Astrocyte (in vitro differentiated cells and primary cell): ENCODE measurements around the gene ZP2. TPM values are rescaled to one million over a fixed set of nuclear protein-coding genes. Genes with fewer than 3 reads are reported as not detected.
A peak's percentile ranks its signal among the peaks of the same experiment; 100 is the strongest.

Experiments used
- DNase-seq: peaks from one replicate; pipeline ENCODE4 v3.0.0-alpha.2; 2010; ENCODE audit warnings: low read depth
- FAIRE-seq: peaks from 2 replicates; lab custom pipeline; 2011; peaks lifted over from hg19 to GRCh38; lab: Jason Lieb, UNC
- H2AFZ ChIP-seq: 2 replicates; pipeline ENCODE4 v1.6.0; 2012; ENCODE audit warnings: low read depth, low read length, inconsistent platforms
- H3K27ac ChIP-seq: 2 replicates; pipeline ENCODE4 v1.5.1; 2011; ENCODE audit warnings: low read depth, low read length, inconsistent platforms
- H3K27me3 ChIP-seq: 2 replicates; pipeline ENCODE4 v1.6.0; 2011; ENCODE audit warnings: low read length, inconsistent platforms; ENCODE audit not compliant: insufficient read depth
- H3K36me3 ChIP-seq: 2 replicates; pipeline ENCODE4 v1.5.1; 2011; ENCODE audit warnings: low read length, inconsistent platforms; ENCODE audit not compliant: insufficient read depth
- H3K4me1 ChIP-seq: 2 replicates; pipeline ENCODE4 v1.5.1; 2011; ENCODE audit warnings: low read length, inconsistent platforms; ENCODE audit not compliant: insufficient read depth
- H3K4me2 ChIP-seq: 2 replicates; pipeline ENCODE4 v1.6.0; 2012; ENCODE audit warnings: low read length, inconsistent platforms
- H3K4me3 ChIP-seq: 2 replicates; pipeline ENCODE4 v1.5.1; 2011; ENCODE audit warnings: low read depth, mild to moderate bottlenecking, low read length, inconsistent platforms; ENCODE audit not compliant: insufficient read depth
- H3K79me2 ChIP-seq: 2 replicates; pipeline ENCODE4 v1.6.0; 2012; ENCODE audit warnings: mild to moderate bottlenecking, low read length, inconsistent platforms; ENCODE audit not compliant: insufficient read depth
- H3K9ac ChIP-seq: 2 replicates; pipeline ENCODE4 v1.6.0; 2012; ENCODE audit warnings: mild to moderate bottlenecking, low read length, inconsistent platforms
- H3K9me3 ChIP-seq: 2 replicates; pipeline ENCODE4 v1.5.1; 2012; ENCODE audit warnings: low read depth, mild to moderate bottlenecking, low read length, inconsistent platforms; ENCODE audit not compliant: insufficient read depth
- H4K20me1 ChIP-seq: 2 replicates; pipeline ENCODE4 v1.6.0; 2012; ENCODE audit warnings: low read length, inconsistent platforms; ENCODE audit not compliant: insufficient read depth
- H3K27ac Mint-ChIP-seq: one replicate; pipeline ENCODE4 v1.8.0; 2021; ENCODE audit warnings: mild to moderate bottlenecking, mixed read lengths; ENCODE audit not compliant: unreplicated experiment
- H3K27me3 Mint-ChIP-seq: one replicate; pipeline ENCODE4 v1.8.0; 2021; ENCODE audit warnings: low read depth, mixed read lengths; ENCODE audit not compliant: unreplicated experiment
- H3K36me3 Mint-ChIP-seq: one replicate; pipeline ENCODE4 v1.8.0; 2021; ENCODE audit warnings: low read depth, mixed read lengths; ENCODE audit not compliant: unreplicated experiment
- H3K4me1 Mint-ChIP-seq: one replicate; pipeline ENCODE4 v1.8.0; 2021; ENCODE audit warnings: low read depth, mixed read lengths; ENCODE audit not compliant: unreplicated experiment
- H3K4me3 Mint-ChIP-seq: one replicate; pipeline ENCODE4 v1.8.0; 2021; ENCODE audit warnings: mild to moderate bottlenecking, moderate library complexity, mixed read lengths; ENCODE audit not compliant: unreplicated experiment
- H3K9me3 Mint-ChIP-seq: one replicate; pipeline ENCODE4 v1.8.0; 2021; ENCODE audit warnings: mild to moderate bottlenecking, mixed read lengths; ENCODE audit not compliant: unreplicated experiment
- EZH2 ChIP-seq: IDR thresholded peaks from 2 replicates; pipeline ENCODE4 v1.6.1; 2012; ENCODE audit warnings: mild to moderate bottlenecking, low read length, inconsistent platforms; ENCODE audit not compliant: insufficient read depth
- total RNA-seq: library from RNA; stranded (reverse); gene quantifications from 2 replicates; pipeline ENCODE4 v1.2.1, GENCODE V29; 2021
- TF ChIP-seq, protein P1 (sequence below): IDR thresholded peaks from 2 replicates; pipeline ENCODE4 v1.5.1; 2011; ENCODE audit warnings: low read depth, mild to moderate bottlenecking, inconsistent platforms, low read length, moderate library complexity; ENCODE audit not compliant: insufficient read depth

The ZP2 gene
- total RNA-seq, 1 donor from 2014 or later: not detected

DNA sequence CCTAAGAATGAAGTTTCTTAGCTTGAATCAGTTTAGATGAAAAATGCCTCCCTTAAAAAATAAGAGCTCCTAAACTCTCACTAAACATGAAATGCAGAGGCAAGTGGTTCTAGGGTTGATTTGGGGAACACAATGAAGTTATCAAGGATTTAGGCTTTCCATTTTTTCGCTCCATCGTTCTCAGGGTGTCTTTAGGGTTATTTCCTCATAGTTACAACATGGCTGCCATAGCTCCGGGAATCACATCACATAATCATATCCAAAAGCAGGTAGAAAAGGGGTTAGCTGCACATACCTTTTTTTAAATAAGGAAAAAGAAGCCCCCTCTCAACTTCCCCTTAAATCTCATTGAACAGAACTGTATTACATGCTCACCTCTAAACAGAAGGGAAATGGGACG, 21.4 kb downstream of the ZP2 start:
- peaks cover 2% of the 10 kb centered on the region for H3K9me3 Mint-ChIP-seq
- no peaks in the 10 kb centered on the region for H3K36me3 Mint-ChIP-seq

DNA sequence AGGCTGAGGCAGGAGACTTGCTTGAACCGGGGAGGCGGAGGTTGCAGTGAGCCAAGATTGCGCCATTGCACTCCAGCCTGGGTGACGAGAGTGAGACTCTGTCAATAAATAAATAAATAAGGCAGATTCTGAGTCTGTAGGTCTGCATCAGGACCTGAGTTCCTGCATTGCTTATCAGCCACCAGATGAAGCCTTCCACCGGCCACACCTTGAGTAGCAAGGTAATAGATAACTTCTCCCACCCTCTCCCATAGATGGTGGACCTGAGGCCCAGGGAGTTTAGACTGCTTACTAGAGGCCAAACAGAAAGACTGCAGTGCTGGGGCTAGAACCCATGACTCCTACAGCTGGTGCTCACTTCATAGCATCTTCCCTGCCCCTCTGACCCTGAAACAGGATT, 22.1 kb downstream of the ZP2 start:
- Histone ChIP-seq H3K79me2 (no peaks in the 10 kb centered on the region), H4K20me1 (no peaks in the 10 kb centered on the region), H3K27ac (no peak overlapping the region), H3K4me1 (peaks cover 10% of the 10 kb centered on the region), H3K4me3 (no peak overlapping the region), H3K9me3 (peaks cover 4% of the 10 kb centered on the region), H3K4me2 (no peak overlapping the region), H3K27me3 (peaks cover 5% of the 10 kb centered on the region), H3K9ac (no peak overlapping the region), H2AFZ (no peak overlapping the region), H3K36me3 (no peaks in the 10 kb centered on the region)
- no peak overlapping the region for H3K27ac Mint-ChIP-seq
- no peak for TF ChIP-seq EZH2
- TF ChIP-seq, protein P1, sequence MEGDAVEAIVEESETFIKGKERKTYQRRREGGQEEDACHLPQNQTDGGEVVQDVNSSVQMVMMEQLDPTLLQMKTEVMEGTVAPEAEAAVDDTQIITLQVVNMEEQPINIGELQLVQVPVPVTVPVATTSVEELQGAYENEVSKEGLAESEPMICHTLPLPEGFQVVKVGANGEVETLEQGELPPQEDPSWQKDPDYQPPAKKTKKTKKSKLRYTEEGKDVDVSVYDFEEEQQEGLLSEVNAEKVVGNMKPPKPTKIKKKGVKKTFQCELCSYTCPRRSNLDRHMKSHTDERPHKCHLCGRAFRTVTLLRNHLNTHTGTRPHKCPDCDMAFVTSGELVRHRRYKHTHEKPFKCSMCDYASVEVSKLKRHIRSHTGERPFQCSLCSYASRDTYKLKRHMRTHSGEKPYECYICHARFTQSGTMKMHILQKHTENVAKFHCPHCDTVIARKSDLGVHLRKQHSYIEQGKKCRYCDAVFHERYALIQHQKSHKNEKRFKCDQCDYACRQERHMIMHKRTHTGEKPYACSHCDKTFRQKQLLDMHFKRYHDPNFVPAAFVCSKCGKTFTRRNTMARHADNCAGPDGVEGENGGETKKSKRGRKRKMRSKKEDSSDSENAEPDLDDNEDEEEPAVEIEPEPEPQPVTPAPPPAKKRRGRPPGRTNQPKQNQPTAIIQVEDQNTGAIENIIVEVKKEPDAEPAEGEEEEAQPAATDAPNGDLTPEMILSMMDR: no peak
- H3K9me3 Mint-ChIP-seq: peaks cover 2% of the 10 kb centered on the region
- H3K4me3 Mint-ChIP-seq: no peak overlapping the region
- no peaks in the 10 kb centered on the region for H3K36me3 Mint-ChIP-seq
- H3K27me3 Mint-ChIP-seq: peaks cover 8% of the 10 kb centered on the region
- no peak for DNase-seq
- FAIRE-seq: no peak
- peaks cover 14% of the 10 kb centered on the region for H3K4me1 Mint-ChIP-seq

More for the DNA sequence above, 21.4 kb downstream of the ZP2 start:
- Histone ChIP-seq H3K4me2 (no peak overlapping the region), H3K4me1 (peaks cover 10% of the 10 kb centered on the region), H3K27me3 (peaks cover 5% of the 10 kb centered on the region), H3K36me3 (no peaks in the 10 kb centered on the region), H2AFZ (no peak overlapping the region), H3K4me3 (no peak overlapping the region), H3K27ac (no peak overlapping the region), H3K9ac (no peak overlapping the region), H3K9me3 (peaks cover 4% of the 10 kb centered on the region), H3K79me2 (no peaks in the 10 kb centered on the region), H4K20me1 (no peaks in the 10 kb centered on the region)
- Mint-ChIP-seq H3K27me3 (peaks cover 14% of the 10 kb centered on the region), H3K4me3 (no peak overlapping the region), H3K27ac (no peak overlapping the region), H3K4me1 (peaks cover 14% of the 10 kb centered on the region)
- TF ChIP-seq EZH2: no peak
- TF ChIP-seq, protein P1: no peak
- DNase-seq (no peak), FAIRE-seq (no peak)

DNA sequence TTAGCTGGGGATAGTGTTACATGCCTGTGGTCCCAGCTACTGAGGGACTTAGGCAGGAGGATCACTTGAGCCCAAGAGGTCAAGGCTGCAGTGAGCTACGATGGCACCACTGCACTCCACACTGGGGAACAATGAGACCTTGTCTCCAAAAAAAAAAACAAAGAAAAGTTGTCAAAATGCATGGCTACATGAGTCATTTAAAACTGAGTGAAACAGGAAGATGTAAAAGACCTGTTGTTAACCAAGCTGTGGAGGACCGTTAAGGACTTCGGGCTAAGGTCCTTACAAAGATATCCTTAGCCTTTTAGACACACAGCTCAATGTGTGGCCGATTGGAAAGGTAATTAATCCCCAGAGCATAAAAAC, 25.1 kb downstream of the ZP2 start:
- Histone ChIP-seq H3K9me3 (no peaks in the 10 kb centered on the region), H2AFZ (no peak overlapping the region), H3K4me2 (peak overlapping the region; percentile 35), H3K36me3 (no peaks in the 10 kb centered on the region), H4K20me1 (no peaks in the 10 kb centered on the region), H3K27ac (no peak overlapping the region), H3K27me3 (no peaks in the 10 kb centered on the region), H3K4me3 (no peak overlapping the region), H3K79me2 (no peaks in the 10 kb centered on the region), H3K4me1 (peaks cover 10% of the 10 kb centered on the region), H3K9ac (no peak overlapping the region)
- Mint-ChIP-seq H3K9me3 (peaks cover 4% of the 10 kb centered on the region), H3K27me3 (no peaks in the 10 kb centered on the region), H3K4me1 (peaks cover 14% of the 10 kb centered on the region), H3K27ac (no peak overlapping the region), H3K36me3 (peaks cover 18% of the 10 kb centered on the region), H3K4me3 (no peak overlapping the region)
- TF ChIP-seq, protein P1: no peak
- no peak for TF ChIP-seq EZH2
- DNase-seq (no peak), FAIRE-seq (no peak)
